NOMO-1 treated with dmso at 0.1 percent for 144 hours (cell line): ENCODE measurements around the gene PAPOLB.

Source experiments
- DNase-seq: peaks from one replicate; lab custom pipeline; 2025; ENCODE audit not compliant: unreplicated experiment; lab: John Stamatoyannopoulos, UW

Gene PAPOLB

DNA sequence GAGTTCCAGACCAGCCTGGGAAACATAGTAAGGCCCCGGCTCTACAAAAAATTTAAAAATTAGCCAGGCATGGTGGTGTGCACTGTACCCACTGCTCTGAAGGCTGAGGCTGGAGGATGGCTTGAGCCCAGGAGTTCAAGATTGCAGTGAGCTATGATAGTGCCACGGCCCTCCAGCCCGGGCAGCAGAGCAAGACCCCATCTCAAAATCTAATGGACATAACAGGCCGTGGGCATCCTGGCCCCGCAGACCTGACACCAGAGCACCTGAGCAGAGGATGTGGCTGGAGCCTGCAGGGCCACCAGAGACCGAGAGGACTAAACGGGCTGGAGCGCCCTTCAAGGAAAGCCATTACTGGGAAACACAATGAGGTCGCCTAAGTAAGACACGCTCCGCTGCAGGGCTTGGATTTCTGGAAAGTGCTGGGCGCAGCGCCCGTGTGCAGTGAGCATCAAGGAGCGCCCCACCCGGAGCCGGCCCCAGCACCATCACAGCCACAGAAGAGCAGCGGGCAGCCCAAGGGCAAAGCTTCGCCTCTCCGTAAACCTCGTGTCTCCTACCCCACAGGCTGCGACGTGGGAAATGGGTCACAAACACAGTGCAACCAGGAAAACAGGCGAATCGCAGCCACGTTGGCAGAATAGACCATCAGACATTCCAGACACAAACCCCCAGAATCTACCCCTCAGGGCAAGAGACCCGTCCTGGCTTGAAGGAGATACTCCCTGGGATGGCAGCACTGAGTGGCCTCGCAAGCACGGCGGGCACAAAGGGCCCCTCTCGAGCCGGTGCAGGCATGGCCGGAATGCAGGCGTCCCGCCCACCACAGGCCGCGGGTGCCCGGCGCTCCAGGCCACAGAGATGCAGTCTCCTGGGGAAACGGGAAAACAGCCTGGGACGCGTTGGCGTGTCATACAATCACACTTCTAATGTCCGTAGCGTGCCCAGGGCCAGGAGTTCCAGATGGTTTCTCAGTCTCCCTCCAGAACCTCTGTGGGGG lies 16.8 kb upstream of the PAPOLB start:
- no peak for DNase-seq

DNA sequence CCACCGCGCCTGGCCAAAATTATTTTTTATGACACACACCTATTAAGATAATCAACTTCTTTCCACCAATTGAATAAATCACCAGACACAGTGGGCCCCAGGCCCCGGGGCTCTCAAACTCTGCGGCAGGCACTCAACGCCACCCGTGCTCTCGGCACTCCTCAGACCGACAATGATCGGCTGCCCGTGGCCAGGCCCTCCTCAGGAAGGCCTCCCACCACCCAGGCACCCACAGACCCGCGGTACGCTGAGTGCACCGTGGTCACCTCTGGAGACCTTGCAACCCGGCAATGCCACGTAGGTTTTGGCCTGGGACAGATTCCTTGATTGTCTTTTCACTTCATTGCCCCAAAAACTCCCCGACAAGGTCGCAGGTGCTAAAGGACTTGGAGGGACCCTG lies 14.8 kb upstream of the PAPOLB start:
- DNase-seq: no peak

DNA sequence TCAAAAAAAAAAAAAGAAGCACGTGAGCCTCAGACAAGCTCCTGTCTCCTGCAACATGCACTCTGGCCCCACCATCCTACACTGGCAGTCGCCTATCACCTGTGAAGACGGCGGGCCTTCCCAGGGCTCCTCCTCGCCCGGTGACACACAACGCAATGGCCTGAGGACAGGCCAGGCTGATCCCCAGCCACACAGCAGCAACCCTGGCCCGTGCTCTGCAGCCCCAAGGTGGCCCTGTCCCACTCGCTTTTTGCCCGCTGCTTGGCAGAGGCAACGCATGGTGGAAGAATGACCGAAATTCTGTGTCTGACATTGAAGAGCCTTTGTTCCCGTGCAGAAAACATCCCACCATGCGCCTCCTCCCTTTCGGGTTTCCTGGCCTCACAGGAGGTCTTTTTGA lies 13.6 kb upstream of the PAPOLB start:
- DNase-seq: no peak

DNA sequence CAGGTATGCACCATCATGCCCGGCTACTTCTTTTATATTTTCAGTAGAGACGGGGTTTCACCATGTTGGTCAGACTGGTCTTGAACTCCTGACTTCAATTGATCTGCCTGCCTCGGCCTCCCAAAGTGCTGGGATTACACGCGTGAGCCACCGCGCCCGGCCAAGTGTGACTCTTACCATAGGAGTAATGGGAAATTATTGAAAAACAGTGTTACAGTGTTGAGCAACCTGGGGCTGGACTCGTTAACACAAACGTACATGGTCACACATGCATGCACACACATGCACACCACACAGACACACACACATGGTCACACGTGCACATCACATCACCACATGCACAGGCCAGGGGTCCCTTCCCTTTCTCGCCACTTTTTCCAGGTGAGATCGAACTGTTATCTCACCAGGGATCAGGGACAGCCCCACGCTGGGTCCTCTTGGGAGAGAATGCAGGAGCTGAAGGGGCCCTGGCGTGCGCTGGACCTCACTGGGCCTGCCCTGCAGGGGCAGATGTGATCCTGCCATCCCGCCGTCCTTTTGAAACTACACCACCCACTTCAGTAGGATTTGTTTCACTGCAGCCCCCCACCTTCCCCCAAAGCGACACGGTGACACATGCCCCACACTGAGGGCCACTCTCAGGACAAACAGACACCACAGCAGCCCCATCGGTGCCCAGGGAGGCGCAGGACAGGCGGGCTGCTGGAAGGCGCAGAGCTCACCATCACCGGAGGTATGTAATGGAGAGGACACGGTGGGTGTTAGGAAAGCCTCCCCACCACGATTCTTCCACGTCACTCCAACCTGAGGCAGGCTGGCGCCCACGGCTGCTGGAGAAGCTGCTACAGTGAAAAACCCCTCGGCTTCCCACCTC lies 11.5 kb upstream of the PAPOLB start:
- DNase-seq: no peak

DNA sequence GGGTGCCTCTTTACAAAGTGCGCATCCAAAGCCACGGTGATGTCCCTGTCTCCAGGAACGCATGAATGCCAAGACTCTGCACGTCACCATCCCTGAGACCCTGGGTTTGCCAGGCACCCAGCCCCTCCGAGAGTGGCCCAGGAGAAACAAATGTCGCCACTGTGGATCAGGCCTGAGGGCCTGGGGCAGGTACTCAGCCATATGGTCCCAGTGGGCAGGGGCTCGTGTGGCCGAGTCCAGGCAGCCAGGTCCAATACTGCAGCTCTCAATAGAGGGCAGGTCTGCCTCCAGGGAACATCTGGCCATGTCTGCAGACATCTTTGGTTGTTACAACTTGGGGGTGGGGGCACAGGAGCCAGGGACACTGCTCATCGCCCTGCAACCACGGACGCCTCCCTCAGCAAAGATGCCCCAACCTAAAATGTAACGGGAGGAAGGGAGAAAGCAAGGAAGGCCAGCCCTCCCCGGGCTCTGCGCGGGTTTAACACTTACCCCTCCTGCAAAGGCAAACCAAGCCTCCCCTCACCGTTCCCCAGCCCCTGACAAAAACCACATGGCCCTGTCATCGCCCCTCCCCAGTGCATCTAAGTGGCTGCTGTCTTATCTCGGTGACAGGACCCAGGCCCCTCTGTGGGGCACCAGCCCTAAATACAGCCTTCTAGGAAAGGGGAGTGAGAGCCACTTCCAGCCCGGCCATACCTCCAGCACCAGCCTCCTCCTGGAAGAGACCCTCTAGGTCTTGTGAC lies 10.3 kb upstream of the PAPOLB start:
- no peak for DNase-seq

DNA sequence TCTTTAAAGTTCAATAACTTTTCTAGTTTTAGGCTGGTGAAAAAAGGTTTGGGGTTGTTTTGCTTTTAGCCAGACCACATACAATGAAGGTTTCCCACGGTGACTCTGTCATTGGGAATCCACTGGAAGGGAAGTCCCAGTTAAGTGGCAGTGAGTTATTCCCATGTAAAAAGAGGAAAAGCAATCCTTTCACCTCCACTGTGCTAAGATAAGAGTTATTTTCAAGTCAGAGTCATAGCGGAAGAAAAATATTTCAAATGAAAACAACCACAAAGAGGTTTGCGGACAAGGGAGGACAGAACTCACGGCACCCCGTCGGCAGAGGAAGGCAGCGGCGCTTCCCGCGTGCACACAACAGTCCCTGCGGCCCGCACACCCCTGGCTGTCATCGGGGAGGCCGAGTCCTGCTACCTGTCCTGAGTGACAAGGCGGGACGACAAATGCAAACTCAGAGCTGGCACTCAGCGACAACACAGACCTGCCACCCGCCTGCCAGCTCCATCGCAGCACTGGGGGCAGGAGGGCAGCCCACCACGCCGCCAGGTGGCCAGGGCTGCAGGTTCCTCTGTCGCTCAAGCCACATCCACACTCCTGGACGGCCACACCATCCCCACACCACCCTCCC lies 9.3 kb upstream of the PAPOLB start:
- no peak for DNase-seq

DNA sequence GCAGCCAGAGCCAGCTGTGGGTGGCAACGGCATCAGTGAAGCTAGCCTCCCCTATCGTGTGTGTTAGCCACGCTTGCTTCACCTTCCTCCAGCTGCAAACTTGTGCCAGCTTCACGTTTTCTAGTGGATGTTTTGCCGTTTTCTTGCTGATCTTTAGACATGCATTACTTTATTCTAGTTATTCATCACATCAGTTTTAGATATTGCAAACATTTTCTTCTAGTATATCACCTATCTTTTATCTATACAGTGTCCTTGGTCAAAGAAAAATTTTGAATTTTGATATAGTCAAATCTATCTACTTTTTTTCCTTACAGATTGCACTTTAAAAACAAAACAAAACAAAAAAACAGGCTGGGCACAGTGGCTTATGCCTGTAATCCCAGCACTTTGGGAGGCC lies 6.7 kb upstream of the PAPOLB start:
- no peak for DNase-seq

DNA sequence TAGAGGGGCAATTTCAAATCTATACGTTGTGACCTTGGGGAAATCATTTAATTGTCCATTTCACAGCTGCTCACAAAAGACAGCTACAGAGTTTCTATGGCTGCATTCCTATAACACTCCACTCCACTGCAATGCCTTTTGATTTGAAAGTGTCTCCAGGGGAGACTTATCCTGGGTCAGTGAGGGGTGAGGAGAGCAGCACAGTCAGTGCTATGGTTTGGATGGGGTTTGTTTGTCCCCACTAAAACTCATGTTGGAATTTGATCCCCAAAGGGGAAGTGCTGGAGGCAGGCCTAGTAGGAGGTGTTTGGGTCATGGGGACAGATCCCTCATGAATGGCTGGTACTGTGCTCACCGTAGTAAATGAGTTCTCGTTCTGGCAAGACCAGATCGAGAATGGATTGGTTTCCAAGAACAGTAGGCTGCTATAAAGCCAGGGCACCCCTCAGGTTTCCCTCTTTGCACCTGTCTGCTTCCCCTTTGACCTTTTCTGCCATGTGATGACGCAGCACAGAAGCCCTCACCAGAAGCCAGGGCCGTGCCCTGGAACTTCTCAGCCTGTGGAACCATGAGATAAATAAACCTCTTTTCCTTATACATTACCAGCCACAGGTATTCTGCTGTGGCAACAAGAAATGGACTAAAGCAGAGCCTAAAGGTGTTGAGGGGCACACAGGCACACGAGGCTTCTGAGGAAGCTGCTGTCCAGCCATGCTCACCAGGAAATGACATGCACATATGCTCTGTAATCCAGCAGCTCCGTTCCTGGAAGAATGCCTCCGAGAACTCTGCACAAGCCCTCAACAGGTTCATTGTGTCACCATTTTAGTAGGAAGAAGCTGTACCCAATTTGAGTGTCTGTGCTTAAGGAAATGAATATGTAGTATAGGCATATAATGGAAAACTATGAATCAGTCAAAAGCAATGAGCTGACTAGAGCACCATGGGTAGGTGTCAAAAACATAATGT lies 5.0 kb upstream of the PAPOLB start:
- DNase-seq: no peak

DNA sequence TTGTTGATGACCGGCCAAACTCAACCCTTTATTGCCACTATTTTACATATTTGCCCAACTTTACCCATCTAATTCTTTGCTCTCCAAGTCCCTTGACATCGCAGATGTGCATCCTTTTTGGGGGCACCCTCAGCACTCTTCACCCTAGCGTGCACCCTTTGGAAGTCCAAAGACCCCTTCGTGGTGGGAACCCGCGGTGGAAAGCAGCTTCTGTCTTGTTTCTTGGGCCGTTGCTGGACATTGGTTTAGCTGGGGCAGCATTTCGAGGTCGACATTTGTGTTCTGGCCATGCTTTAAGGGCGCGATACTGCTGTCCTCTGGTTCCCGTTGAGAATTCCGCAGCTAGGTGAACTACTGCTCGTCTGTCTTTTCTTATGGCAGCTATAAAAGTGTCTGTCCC lies 326 bp upstream of the PAPOLB start:
- no peak for DNase-seq

DNA sequence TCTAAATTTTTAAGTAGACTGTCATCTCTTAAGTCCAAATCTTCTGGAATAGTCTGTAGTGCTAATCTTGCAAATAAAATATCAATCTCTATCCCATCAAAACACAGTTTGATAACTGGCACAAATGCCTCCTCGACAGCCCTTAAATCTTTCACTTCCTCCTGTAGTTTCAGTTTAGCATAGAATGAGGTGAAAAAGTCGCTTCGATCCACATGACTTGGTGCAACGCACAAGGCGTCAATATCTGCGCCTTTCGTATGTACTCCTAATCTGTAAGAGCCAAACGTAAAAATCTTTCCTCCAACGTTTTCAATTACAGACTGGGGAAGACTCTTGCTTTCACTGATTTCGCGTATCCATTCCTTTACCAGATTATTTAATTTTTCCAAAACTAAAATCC lies 603 bp downstream of the PAPOLB start:
- DNase-seq: no peak

DNA sequence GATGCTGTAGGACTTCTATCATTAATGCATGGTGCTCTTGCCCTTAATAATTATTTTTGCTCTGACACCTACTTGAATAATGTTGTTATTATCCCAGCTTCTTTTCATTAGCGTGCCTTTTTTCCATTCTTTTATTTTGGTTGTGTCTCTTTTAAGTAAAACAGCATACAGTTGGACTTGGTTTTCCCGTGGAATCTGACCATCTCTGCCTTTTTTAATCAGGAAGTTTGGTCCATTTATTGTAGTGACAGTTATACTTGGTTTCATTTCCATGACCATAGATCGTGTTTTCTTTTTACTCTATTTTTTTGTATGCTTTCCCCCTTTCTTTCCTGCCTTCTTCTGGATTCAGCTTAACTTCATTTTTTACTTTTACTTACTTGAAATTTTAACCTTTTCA lies 4.6 kb downstream of the PAPOLB start:
- no peak for DNase-seq

DNA sequence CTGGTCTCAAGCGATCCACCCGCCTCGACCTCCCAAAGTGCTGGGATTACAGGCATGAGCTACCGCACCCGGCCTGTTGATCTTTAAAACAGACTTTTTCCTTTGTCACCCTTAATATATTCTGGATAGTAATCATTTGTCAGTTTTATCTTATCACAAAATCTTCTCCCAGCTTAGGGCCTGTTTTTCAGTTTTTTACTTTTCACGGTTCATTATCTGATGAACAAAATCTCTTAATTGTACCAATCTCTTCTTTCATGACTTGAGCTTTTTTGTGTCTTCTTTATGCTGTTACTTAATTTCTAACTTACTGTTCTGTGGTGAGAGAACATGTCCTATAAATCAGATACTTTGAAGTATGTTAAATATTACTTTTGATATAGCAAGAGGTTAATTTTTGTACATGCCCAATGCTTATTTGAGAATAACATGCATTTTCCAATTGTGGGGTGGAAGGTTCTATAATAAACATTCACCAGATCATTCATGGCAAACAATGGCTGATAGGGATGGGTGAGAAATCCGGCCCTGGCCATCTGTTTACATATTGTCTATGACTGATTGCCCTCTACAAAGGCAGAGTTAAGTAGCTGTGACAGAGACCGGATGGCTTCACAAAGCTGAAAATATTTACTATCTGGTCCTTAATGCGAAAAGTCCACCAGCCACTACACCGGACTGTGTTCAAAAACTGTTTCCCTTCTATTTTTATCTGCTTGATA lies 5.3 kb downstream of the PAPOLB start:
- no peak for DNase-seq

DNA sequence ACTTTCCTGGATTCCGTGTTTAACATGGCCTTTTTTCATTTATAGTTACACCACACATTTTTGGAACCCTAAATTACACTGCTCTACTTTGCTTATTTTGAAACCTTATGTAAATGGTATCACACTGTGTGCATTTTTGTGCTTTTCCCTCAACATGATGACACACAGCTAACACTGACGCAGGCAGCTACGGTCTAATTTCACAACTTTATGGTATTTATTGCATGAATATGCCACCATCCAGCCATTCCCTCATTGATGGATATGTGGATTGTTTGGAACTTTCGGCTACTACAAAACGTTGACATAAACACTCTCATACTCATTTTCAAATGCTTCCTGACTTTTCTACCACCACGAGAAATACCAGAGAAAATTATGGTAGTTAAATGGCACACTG lies 6.9 kb downstream of the PAPOLB start:
- no peak for DNase-seq

DNA sequence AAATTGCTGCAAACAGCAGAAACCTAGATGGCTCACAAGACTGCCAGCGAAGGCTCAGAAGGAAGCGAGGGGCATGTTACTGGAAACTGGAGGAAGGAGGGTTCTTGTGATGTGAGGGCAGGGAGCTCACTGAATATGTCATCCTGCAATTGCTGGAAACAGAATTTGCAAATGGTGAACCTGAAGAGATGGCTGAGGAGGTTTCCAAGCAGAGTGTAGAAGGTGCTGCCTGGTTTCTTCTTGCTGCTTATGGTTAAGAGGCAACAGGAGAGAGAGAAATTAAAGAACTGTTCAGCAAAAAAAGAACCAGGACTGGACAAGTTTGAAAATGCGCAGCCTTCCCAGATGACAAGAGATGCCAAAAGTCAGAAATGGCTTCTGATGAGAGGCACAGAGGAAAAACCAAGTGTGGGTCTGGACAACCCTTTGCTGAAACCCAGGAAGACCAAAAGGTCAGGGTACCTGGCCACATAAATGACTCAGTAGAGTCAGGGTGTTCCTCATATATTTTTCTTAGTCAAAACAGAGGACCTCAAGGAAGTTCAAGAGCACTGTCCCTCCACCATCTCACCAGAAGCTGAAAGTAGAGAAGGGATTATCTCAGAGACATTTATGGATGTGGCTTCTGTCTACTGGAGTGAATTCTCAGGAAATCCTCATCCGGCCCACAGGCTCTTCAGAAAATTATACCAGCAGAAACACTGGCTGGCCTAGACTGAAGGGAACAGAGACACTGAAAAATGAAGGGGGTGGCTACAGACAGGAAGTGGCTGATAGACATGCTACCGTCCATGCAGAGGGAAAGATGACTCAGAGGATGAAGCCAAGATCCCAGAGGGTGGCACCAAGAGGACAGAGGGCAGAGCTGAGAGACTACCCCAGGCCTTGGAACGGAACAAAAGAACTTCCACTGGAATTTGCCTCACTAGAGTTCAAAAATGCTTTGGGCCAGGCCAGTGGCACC lies 10.1 kb downstream of the PAPOLB start:
- DNase-seq: no peak

DNA sequence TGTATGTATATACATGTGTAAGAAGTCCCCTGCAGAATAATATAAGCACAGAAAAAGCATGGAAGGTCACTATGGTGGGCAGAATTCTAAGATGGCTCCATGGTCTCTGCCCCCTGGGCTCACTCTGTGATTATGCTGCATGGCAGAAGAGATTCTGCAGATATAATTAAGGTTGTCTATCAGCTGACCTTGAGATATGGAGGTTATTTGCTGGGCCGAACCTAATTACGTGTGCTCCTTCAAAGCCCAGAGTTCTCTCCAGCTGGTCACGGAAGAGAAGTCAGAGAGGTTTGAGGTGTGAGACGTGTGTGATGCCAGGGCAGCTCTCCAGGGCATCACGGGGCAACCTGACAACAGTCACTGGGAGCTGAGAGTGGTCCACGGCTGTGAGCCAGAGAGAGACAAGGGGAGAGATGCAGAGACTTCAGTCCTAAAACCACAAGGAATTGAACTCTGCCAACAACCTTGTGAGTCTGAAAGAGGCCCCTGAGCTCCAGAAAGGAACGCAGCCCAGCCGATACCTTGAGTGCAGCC lies 11.5 kb downstream of the PAPOLB start:
- DNase-seq: no peak

DNA sequence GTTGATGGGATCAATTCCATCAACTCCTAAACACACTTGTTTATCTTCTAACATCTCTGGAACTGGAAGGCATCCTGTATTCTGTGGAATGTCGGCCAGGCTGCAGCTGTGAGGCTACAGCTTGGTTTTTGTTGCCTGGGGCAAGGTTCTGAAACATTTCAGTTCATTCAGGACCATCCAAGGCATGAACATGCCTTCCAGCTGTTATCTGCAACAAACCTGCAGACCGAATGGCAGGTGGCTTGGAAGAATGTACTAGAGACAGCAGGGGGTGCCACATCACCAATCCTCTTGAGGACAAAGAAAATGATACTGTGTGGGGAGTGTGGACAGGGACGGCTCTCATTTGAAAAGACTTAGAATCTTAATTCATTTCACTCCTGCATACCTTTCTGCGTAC lies 12.4 kb downstream of the PAPOLB start:
- no peak for DNase-seq

DNA sequence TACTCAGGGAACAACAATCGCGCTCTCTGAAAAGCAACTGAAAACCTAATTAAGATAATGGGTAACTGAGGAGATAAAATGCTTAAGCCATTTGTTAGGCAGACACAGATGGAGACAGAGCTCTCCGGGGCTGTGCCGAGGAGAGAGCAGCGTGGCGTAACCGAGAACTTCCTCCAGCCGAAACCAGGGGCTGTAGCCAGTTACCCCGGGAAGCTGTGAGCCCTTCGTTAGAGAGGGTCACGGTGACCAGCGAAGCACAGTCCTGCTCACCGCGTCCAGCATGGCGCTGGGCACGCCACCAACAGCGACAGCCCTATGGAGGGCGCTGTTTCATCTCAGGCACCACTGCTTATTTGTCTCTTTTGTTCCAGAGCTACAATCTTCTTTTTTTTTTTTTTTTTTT lies 16.1 kb downstream of the PAPOLB start:
- no peak for DNase-seq
